ENCODE results near the gene ASCC3.

DNA sequence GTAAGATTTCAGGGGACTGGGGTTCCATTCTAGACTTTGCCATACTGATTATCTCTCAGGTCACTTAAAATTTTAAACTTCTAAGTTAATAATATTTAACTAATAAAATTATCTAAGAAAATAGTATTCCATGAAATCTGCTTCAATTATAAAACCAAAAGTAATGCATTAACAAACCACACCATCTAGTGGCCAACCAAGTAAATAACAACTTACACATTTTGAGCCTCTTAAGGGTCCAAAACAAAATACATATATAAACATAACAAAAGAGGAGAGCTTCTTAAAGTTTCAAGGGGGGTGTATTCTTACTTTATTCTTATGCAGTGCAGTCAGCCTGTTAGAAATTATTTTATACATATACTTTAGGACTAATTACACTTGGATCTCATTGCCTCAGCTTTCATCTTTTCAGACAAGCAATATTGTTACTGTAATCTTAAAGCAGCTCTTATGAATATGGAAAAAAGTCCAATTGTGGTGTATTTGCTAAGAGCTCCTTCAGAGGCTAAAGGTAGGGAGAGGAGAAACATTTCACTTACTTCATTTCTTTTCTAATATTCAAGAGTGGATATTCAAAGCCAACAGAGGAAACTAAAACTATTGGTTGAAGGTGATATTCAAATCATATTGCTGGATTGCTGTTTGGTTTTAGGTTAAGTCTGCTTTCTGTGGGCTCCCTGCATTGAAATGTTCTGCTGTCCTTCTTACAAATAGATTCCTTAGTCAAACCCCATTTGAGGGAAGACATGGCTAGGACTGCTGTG, 216.7 kb downstream of the ASCC3 start:
- TF ChIP-seq, protein P1, sequence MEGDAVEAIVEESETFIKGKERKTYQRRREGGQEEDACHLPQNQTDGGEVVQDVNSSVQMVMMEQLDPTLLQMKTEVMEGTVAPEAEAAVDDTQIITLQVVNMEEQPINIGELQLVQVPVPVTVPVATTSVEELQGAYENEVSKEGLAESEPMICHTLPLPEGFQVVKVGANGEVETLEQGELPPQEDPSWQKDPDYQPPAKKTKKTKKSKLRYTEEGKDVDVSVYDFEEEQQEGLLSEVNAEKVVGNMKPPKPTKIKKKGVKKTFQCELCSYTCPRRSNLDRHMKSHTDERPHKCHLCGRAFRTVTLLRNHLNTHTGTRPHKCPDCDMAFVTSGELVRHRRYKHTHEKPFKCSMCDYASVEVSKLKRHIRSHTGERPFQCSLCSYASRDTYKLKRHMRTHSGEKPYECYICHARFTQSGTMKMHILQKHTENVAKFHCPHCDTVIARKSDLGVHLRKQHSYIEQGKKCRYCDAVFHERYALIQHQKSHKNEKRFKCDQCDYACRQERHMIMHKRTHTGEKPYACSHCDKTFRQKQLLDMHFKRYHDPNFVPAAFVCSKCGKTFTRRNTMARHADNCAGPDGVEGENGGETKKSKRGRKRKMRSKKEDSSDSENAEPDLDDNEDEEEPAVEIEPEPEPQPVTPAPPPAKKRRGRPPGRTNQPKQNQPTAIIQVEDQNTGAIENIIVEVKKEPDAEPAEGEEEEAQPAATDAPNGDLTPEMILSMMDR (IDR thresholded peaks at IDR 0.05) = peak; percentile 88
- no peak for TF ChIP-seq EZH2 (IDR thresholded peaks at IDR 0.05; ENCODE audit: borderline replicate concordance, insufficient read depth, low read depth, low read length, poor library complexity, severe bottlenecking)
